ENCODE data around the gene AIF1. TPM values are rescaled to one million over a fixed set of nuclear protein-coding genes. Genes with fewer than 3 reads are reported as not detected.

Gene AIF1
- total RNA-seq, 1 donor from 2014 or later = not detected

- Mint-ChIP-seq H3K27ac (ENCODE audit: unreplicated experiment) (no peak overlapping the region), H3K27me3 (ENCODE audit: low read depth) (peaks cover 3% of the 10 kb centered on the region), H3K9me3 (no peaks in the 10 kb centered on the region), H3K4me1 (peaks cover 4% of the 10 kb centered on the region), H3K36me3 (ENCODE audit: low read depth) (peaks cover 46% of the 10 kb centered on the region), H3K4me3 (peak overlapping the region; percentile 48)
- no peak for TF ChIP-seq CTCF (conservative IDR thresholded peaks at IDR 0.05)
- DNase-seq (ENCODE audit: low read depth, low spot score) = no peak
These were observed 17.4 kb downstream of the AIF1 start for GRCh38 chr6:31632279-31632946.

GRCh38 chr6:31633447-31633846 lies 18.4 kb downstream of the AIF1 start:
- no peak for TF ChIP-seq CTCF (conservative IDR thresholded peaks at IDR 0.05)
- Mint-ChIP-seq H3K27ac (ENCODE audit: unreplicated experiment) (no peak overlapping the region), H3K4me1 (peaks cover 4% of the 10 kb centered on the region), H3K36me3 (ENCODE audit: low read depth) (peaks cover 38% of the 10 kb centered on the region), H3K9me3 (no peaks in the 10 kb centered on the region), H3K4me3 (peak overlapping the region; percentile 48), H3K27me3 (ENCODE audit: low read depth) (peaks cover 3% of the 10 kb centered on the region)
- DNase-seq (ENCODE audit: low read depth, low spot score) = no peak

- Mint-ChIP-seq H3K4me3 (peak overlapping the region; percentile 29), H3K4me1 (peaks cover 4% of the 10 kb centered on the region), H3K9me3 (no peaks in the 10 kb centered on the region), H3K36me3 (ENCODE audit: low read depth) (peaks cover 32% of the 10 kb centered on the region), H3K27ac (ENCODE audit: unreplicated experiment) (no peak overlapping the region), H3K27me3 (ENCODE audit: low read depth) (peaks cover 3% of the 10 kb centered on the region)
- no peak for DNase-seq (ENCODE audit: low read depth, low spot score)
- TF ChIP-seq CTCF (conservative IDR thresholded peaks at IDR 0.05) = no peak
These were observed 19.1 kb downstream of the AIF1 start for GRCh38 chr6:31634131-31634530.

- H3K4me3 Mint-ChIP-seq = no peak overlapping the region
- peaks cover 4% of the 10 kb centered on the region for H3K4me1 Mint-ChIP-seq
- peaks cover 34% of the 10 kb centered on the region for H3K36me3 Mint-ChIP-seq (ENCODE audit: low read depth)
- peaks cover 3% of the 10 kb centered on the region for H3K27me3 Mint-ChIP-seq (ENCODE audit: low read depth)
- DNase-seq (ENCODE audit: low read depth, low spot score) = no peak
- H3K9me3 Mint-ChIP-seq = no peaks in the 10 kb centered on the region
- TF ChIP-seq CTCF (conservative IDR thresholded peaks at IDR 0.05) = no peak
- peak overlapping the region; percentile 46 for H3K27ac Mint-ChIP-seq (ENCODE audit: unreplicated experiment)
These were observed 20.0 kb downstream of the AIF1 start for GRCh38 chr6:31634969-31635575.

GRCh38 chr6:31636698-31637596 lies 21.9 kb downstream of the AIF1 start:
- H3K27me3 Mint-ChIP-seq (ENCODE audit: low read depth) = peaks cover 3% of the 10 kb centered on the region

More at GRCh38 chr6:31636698-31637596, 21.9 kb downstream of the AIF1 start:
- H3K4me1 Mint-ChIP-seq = peaks cover 4% of the 10 kb centered on the region
- peaks cover 35% of the 10 kb centered on the region for H3K36me3 Mint-ChIP-seq (ENCODE audit: low read depth)
- no peak for TF ChIP-seq CTCF (conservative IDR thresholded peaks at IDR 0.05)
- no peak for DNase-seq (ENCODE audit: low read depth, low spot score)
- H3K27ac Mint-ChIP-seq (ENCODE audit: unreplicated experiment) = no peak overlapping the region
- H3K9me3 Mint-ChIP-seq = no peaks in the 10 kb centered on the region
- no peak overlapping the region for H3K4me3 Mint-ChIP-seq
